GM21360 (cell line): ENCODE data around the gene TNFAIP3.
"Not testable (repeated sequence)": the region's sequence is repeated elsewhere in the genome, so short reads cannot be mapped to it uniquely, and the experiment has no call there.

Source experiments
- ATAC-seq: cut with Tn5 transposase; IDR thresholded peaks from one replicate; pipeline ENCODE4 v1.9.1; 2021; ENCODE audit warnings: mild to moderate bottlenecking, moderate library complexity; ENCODE audit not compliant: unreplicated experiment

Gene TNFAIP3

GRCh38 chr6:137877113-137877512 lies 10.1 kb downstream of the TNFAIP3 start:
- no peak for ATAC-seq

- ATAC-seq = no peak
Measured at GRCh38 chr6:137877606-137878005, 10.5 kb downstream of the TNFAIP3 start.

- no peak for ATAC-seq
Measured at GRCh38 chr6:137878029-137878428, 11.0 kb downstream of the TNFAIP3 start.

GRCh38 chr6:137878486-137879285 lies 11.6 kb downstream of the TNFAIP3 start:
- no peak for ATAC-seq

- ATAC-seq = no peak
Measured at GRCh38 chr6:137879299-137879698, 12.2 kb downstream of the TNFAIP3 start.

GRCh38 chr6:137879885-137880745 lies 13.1 kb downstream of the TNFAIP3 start:
- ATAC-seq = no peak

GRCh38 chr6:137880746-137881521 lies 13.9 kb downstream of the TNFAIP3 start:
- ATAC-seq = no peak

- no peak for ATAC-seq
Measured at GRCh38 chr6:137881522-137881886, 14.4 kb downstream of the TNFAIP3 start.

GRCh38 chr6:137882225-137882961 lies 15.3 kb downstream of the TNFAIP3 start:
- no peak for ATAC-seq

- no peak for ATAC-seq
Measured at GRCh38 chr6:137883400-137884148, 16.5 kb downstream of the TNFAIP3 start.

- no peak for ATAC-seq
Measured at GRCh38 chr6:137884149-137884909, 17.3 kb downstream of the TNFAIP3 start.

- ATAC-seq = not testable (repeated sequence)
Measured at GRCh38 chr6:137884910-137885229, 17.8 kb downstream of the TNFAIP3 start.

GRCh38 chr6:137886226-137886625 lies 19.2 kb downstream of the TNFAIP3 start:
- not testable (repeated sequence) for ATAC-seq

- ATAC-seq = no peak
Measured at GRCh38 chr6:137890983-137891537, 24.0 kb downstream of the TNFAIP3 start.

- no peak for ATAC-seq
Measured at GRCh38 chr6:137892271-137892708, 25.2 kb downstream of the TNFAIP3 start.

- ATAC-seq = no peak
Measured at GRCh38 chr6:137893181-137893580, 26.1 kb downstream of the TNFAIP3 start.

- ATAC-seq = no peak
Measured at GRCh38 chr6:137893726-137894125, 26.7 kb downstream of the TNFAIP3 start.

- ATAC-seq = not testable (repeated sequence)
Measured at GRCh38 chr6:137894378-137894777, 27.3 kb downstream of the TNFAIP3 start.
